IMR-90 (cell line): Measurements from ENCODE around the gene ARHGAP21. TPM values are rescaled to one million over a fixed set of nuclear protein-coding genes. Genes with fewer than 3 reads are reported as not detected.

ENCODE experiments used
- ATAC-seq: fragments of 200-7000 bp; cut with Tn5 transposase; 2 replicates; pipeline ENCODE4 v1.9.1; 2020; ENCODE audit warnings: low read depth, mild to moderate bottlenecking, moderate library complexity
- BruUV-seq: library from RNA; stranded (reverse); fragments of 400-500 nt; replicated peaks from 2 replicates; lab custom pipeline; 2021; lab: Mats Ljungman, UMichigan
- CTCF ChIA-PET: fragments of 300-600 bp; formaldehyde crosslinking; extraction: SDS; loops from one replicate; lab custom pipeline; 2021; ENCODE audit warnings: antibody characterized with exemption; lab: Yijun Ruan, JAX
- POLR2A ChIA-PET: fragments of 300-600 bp; sonication (Branson Sonifier 250); formaldehyde crosslinking; loops from one replicate; lab custom pipeline; 2022; ENCODE audit warnings: antibody characterized with exemption; ENCODE audit not compliant: unreplicated experiment; lab: Charles Lee
- DNase-seq: peaks from one replicate; pipeline ENCODE4 v3.0.0; 2013
- H2AFZ ChIP-seq: replicated peaks from 2 replicates; pipeline ENCODE3; 2013; ENCODE audit warnings: low read length, mild to moderate bottlenecking; ENCODE audit not compliant: poor library complexity
- H2AK5ac ChIP-seq: 2 replicates; pipeline ENCODE4 v1.6.1; 2013; ENCODE audit warnings: low read depth, low read length, inconsistent platforms
- H2AK9ac ChIP-seq: replicated peaks from 2 replicates; pipeline ENCODE3; 2013; ENCODE audit warnings: mild to moderate bottlenecking, low read depth, low read length, moderate library complexity; ENCODE audit not compliant: poor library complexity
- H2BK120ac ChIP-seq: 2 replicates; pipeline ENCODE4 v1.6.1; 2013; ENCODE audit warnings: low read depth, low read length, inconsistent platforms
- H2BK15ac ChIP-seq: 3 replicates; pipeline ENCODE4 v1.6.1; 2013; ENCODE audit warnings: low read depth, low read length, inconsistent platforms
- H2BK20ac ChIP-seq: 2 replicates; pipeline ENCODE4 v1.6.1; 2013; ENCODE audit warnings: low read depth, mild to moderate bottlenecking, inconsistent platforms, low read length, moderate library complexity
- H2BK5ac ChIP-seq: 2 replicates; pipeline ENCODE4 v1.6.1; 2013; ENCODE audit warnings: mild to moderate bottlenecking, low read depth, low read length, inconsistent platforms; ENCODE audit not compliant: poor library complexity, severe bottlenecking
- H3K14ac ChIP-seq: replicated peaks from 2 replicates; pipeline ENCODE4 v1.6.1; 2013; ENCODE audit warnings: low read depth, low read length, inconsistent platforms
- H3K18ac ChIP-seq: 2 replicates; pipeline ENCODE4 v1.6.1; 2013; ENCODE audit warnings: low read depth, low read length, control low read depth
- H3K23ac ChIP-seq: 2 replicates; pipeline ENCODE4 v1.6.1; 2013; ENCODE audit warnings: low read depth, low read length, inconsistent platforms
- H3K27ac ChIP-seq: 2 replicates; pipeline ENCODE4 v1.5.1; 2013; ENCODE audit warnings: mild to moderate bottlenecking, control low read depth, low read length; ENCODE audit not compliant: insufficient read depth
- H3K27me3 ChIP-seq: 2 replicates; pipeline ENCODE4 v1.6.1; 2013; ENCODE audit warnings: low read length; ENCODE audit not compliant: control insufficient read depth, insufficient read depth
- H3K36me3 ChIP-seq: 2 replicates; pipeline ENCODE4 v1.6.1; 2013; ENCODE audit warnings: low read length, mixed read lengths; ENCODE audit not compliant: control insufficient read depth, insufficient read depth
- H3K4ac ChIP-seq: 2 replicates; pipeline ENCODE4 v1.6.1; 2013; ENCODE audit warnings: low read depth, low read length, inconsistent platforms
- H3K4me1 ChIP-seq: 2 replicates; pipeline ENCODE4 v1.6.1; 2013; ENCODE audit warnings: low read length, mixed read lengths; ENCODE audit not compliant: control insufficient read depth, insufficient read depth
- H3K4me2 ChIP-seq: 2 replicates; pipeline ENCODE4 v1.6.1; 2013; ENCODE audit warnings: low read depth, mild to moderate bottlenecking, control low read depth, low read length, moderate library complexity
- H3K4me3 ChIP-seq: 2 replicates; pipeline ENCODE4 v1.5.1; 2013; ENCODE audit warnings: low read depth, mild to moderate bottlenecking, control low read depth, low read length, moderate library complexity; ENCODE audit not compliant: insufficient read depth
- H3K56ac ChIP-seq: 2 replicates; pipeline ENCODE4 v1.6.1; 2013; ENCODE audit warnings: low read length, inconsistent platforms; ENCODE audit not compliant: insufficient read depth; ENCODE audit errors: extremely low read depth
- H3K79me1 ChIP-seq, 2 experiments: 2 replicates each; pipeline ENCODE4 v1.6.1; 2013; ENCODE audit warnings: low read length in 2 of 2, inconsistent platforms in 1 of 2, low read depth in 1 of 2
- H3K9ac ChIP-seq: 2 replicates; pipeline ENCODE4 v1.6.1; 2013; ENCODE audit warnings: low read depth, low read length, control low read depth
- H3K9me1 ChIP-seq: 2 replicates; pipeline ENCODE4 v1.6.1; 2013; ENCODE audit warnings: low read length, inconsistent platforms; ENCODE audit not compliant: insufficient read depth
- H3K9me3 ChIP-seq: 2 replicates; pipeline ENCODE4 v1.6.1; 2013; ENCODE audit warnings: low read length; ENCODE audit not compliant: control insufficient read depth, insufficient read depth
- H4K20me1 ChIP-seq: 2 replicates; pipeline ENCODE4 v1.6.1; 2013; ENCODE audit warnings: low read length, inconsistent platforms; ENCODE audit not compliant: insufficient read depth
- H4K5ac ChIP-seq: 2 replicates; pipeline ENCODE4 v1.6.1; 2013; ENCODE audit warnings: mild to moderate bottlenecking, low read depth, low read length, control low read depth
- H4K8ac ChIP-seq, 2 experiments: 2 replicates each; pipeline ENCODE4 v1.6.1; 2013; ENCODE audit warnings: low read depth in 2 of 2, low read length in 2 of 2, control low read depth in 1 of 2, inconsistent platforms in 1 of 2
- H4K91ac ChIP-seq: 2 replicates; pipeline ENCODE4 v1.6.1; 2013; ENCODE audit warnings: low read depth, low read length, inconsistent platforms; ENCODE audit not compliant: insufficient read depth
- CTCF ChIP-seq: conservative IDR thresholded peaks from 2 replicates; pipeline ENCODE4 v1.5.1; 2012; ENCODE audit warnings: mild to moderate bottlenecking, low read depth, low read length, improper control_type of control experiment
- MXI1 ChIP-seq: IDR thresholded peaks from 2 replicates; pipeline ENCODE4 v1.6.1; 2012; ENCODE audit warnings: low read depth, mild to moderate bottlenecking, low read length, moderate library complexity, borderline replicate concordance
- NFE2L2 ChIP-seq: fragments of 150-350 bp; IDR thresholded peaks from 2 replicates; pipeline ENCODE4 v1.6.1; 2016; ENCODE audit warnings: low read depth, mild to moderate bottlenecking, low read length
- RAD21 ChIP-seq: IDR thresholded peaks from 2 replicates; pipeline ENCODE4 v1.6.1; 2012; ENCODE audit warnings: low read length, improper control_type of control experiment
- RCOR1 ChIP-seq: IDR thresholded peaks from 2 replicates; pipeline ENCODE4 v1.6.1; 2012; ENCODE audit warnings: mild to moderate bottlenecking, low read length, improper control_type of control experiment; ENCODE audit not compliant: insufficient replicate concordance
- WGBS, 2 experiments: methylation state at CpG; one replicate each; pipeline versions ENCODE4 v1.1.5 to v1.1.7; 2013; ENCODE audit warnings: missing lambda C conversion rate in 2 of 2; ENCODE audit not compliant: insufficient read length in 1 of 2; ENCODE audit errors: extremely low coverage in 2 of 2; 5-methylcytosine and 5-hydroxymethylcytosine counted together
- dilution Hi-C: fragments of 300-500 bp; cut with HindIII; formaldehyde crosslinking; loops from one replicate; pipeline ENCODE4 v1.14.3; 2018; ENCODE audit warnings: low sequenced_read_pairs; ENCODE audit not compliant: unreplicated experiment
- in situ Hi-C: fragments of 300-500 bp; cut with MboI; formaldehyde crosslinking; loops from 3 replicates; pipeline ENCODE4 v1.14.3; 2019; ENCODE audit warnings: low sequenced_read_pairs, inconsistent platforms, mixed read lengths
- intact Hi-C: fragments of 100-400 bp; cut with micrococcal nuclease; formaldehyde crosslinking; loops from 2 replicates; pipeline ENCODE4 v1.10.0; 2022
- polyA plus RNA-seq, 3 experiments: library from polyadenylated mRNA; depleted of rRNA; stranded (reverse); fragments of >200 nt; gene quantifications; 2 replicates each; pipeline ENCODE4 v1.2.3, GENCODE V29; 2012; ENCODE audit warnings: low replicate concordance in 1 of 3
- total RNA-seq: library from RNA; depleted of rRNA; stranded (reverse); fragments of >200 nt; gene quantifications from 2 replicates; pipeline ENCODE4 v1.2.3, GENCODE V29; 2012

ARHGAP21 gene
- total and polyA plus RNA-seq, 2 of the 4 experiments (the other 2 are of a cell fraction), result 43.3 to 94.3 TPM

- H3K27me3 ChIP-seq, result no peaks in the 10 kb centered on the region; the same call in none of the 2 replicates
- H3K14ac ChIP-seq, result no peak overlapping the region
- H4K20me1 ChIP-seq, result no peaks in the 10 kb centered on the region
- H3K27ac ChIP-seq, result no peak overlapping the region
- no peak overlapping the region for H2BK20ac ChIP-seq
- BruUV-seq, result no TSS peak
- ATAC-seq (no peak), DNase-seq (no peak)
- no peaks in the 10 kb centered on the region for H3K4me1 ChIP-seq
- no peak overlapping the region for H2BK15ac ChIP-seq
- no peak overlapping the region for H2BK5ac ChIP-seq
- intact Hi-C loops, result no loop called here
- no peak overlapping the region for H3K18ac ChIP-seq
- H3K56ac ChIP-seq, result no peak overlapping the region
- no peak overlapping the region for H3K4me3 ChIP-seq
- no peaks in the 10 kb centered on the region for H3K36me3 ChIP-seq
- H4K91ac ChIP-seq, result no peak overlapping the region
- ChIA-PET POLR2A (no interaction called here), CTCF (no interaction called here)
- no peak overlapping the region for H2BK120ac ChIP-seq
- no peak overlapping the region for H2AK9ac ChIP-seq
- H3K23ac ChIP-seq, result no peak overlapping the region
- no peak overlapping the region for H3K4ac ChIP-seq
- H3K9me3 ChIP-seq, result no peaks in the 10 kb centered on the region
- no peaks in the 10 kb centered on the region for H3K79me1 ChIP-seq
- H4K5ac ChIP-seq, result no peak overlapping the region
- H2AK5ac ChIP-seq, result no peak overlapping the region
- no peak overlapping the region for H2AFZ ChIP-seq
- H3K9ac ChIP-seq, result no peak overlapping the region
- dilution Hi-C loops, result no loop called here
- no CpG with 5 or more reads among the region's 7 CpGs for WGBS, 2 experiments
- H3K9me1 ChIP-seq, result no peaks in the 10 kb centered on the region
- TF ChIP-seq RAD21 (no peak), RCOR1 (no peak), NFE2L2 (no peak), CTCF (no peak), MXI1 (no peak)
- in situ Hi-C loops, result no loop called here
- H4K8ac ChIP-seq, result no peak overlapping the region
- H3K4me2 ChIP-seq, result no peak overlapping the region
Measured at GRCh38 chr10:24571870-24572450, 151.7 kb downstream of the ARHGAP21 start.
